ENCODE data around the gene B4GALT1. TPM values are rescaled to one million over a fixed set of nuclear protein-coding genes. Genes with fewer than 3 reads are reported as not detected.

The B4GALT1 gene
- total and polyA plus RNA-seq, 2 donors from 2014 or later: 33.0 to 163 TPM

GRCh38 chr9:33210006-33210715, 43.0 kb upstream of the B4GALT1 start:
- TF ChIP-seq CTCF (IDR thresholded peaks at IDR 0.05; ENCODE audit: borderline replicate concordance, extremely low read depth, insufficient read depth): no peak

GRCh38 chr9:33209394-33209793, 42.3 kb upstream of the B4GALT1 start:
- Histone ChIP-seq H3K4me1 (ENCODE audit: control insufficient read depth in 2 of 3, insufficient read depth in 2 of 3, low read depth in 1 of 3, low read length in 3 of 3) (no peaks in the 10 kb centered on the region), H3K9ac (ENCODE audit: low read length in 3 of 3) (no peak overlapping the region), H3K36me3 (ENCODE audit: control insufficient read depth in 2 of 3, insufficient read depth in 3 of 3, low read length in 3 of 3) (no peaks in the 10 kb centered on the region), H3K27me3 (ENCODE audit: control insufficient read depth, insufficient read depth, low read length) (no peaks in the 10 kb centered on the region), H3K27ac (ENCODE audit: low read depth in 2 of 2, low read length in 2 of 2) (no peak overlapping the region), H3K9me3 (ENCODE audit: control insufficient read depth in 2 of 3, insufficient read depth in 1 of 3, low read length in 3 of 3) (no peaks in the 10 kb centered on the region), H3K4me3 (ENCODE audit: low read length in 3 of 3) (no peak overlapping the region)
- intact Hi-C loops (cut with DNase I): no loop called here
- TF ChIP-seq CTCF (IDR thresholded peaks at IDR 0.05; ENCODE audit: borderline replicate concordance, extremely low read depth, insufficient read depth): no peak
- DNase-seq: no peak
- no peak for FAIRE-seq

More at GRCh38 chr9:33210006-33210715, 43.0 kb upstream of the B4GALT1 start:
- H3K9ac ChIP-seq (ENCODE audit: low read length in 3 of 3): no peak overlapping the region
- no peak for DNase-seq
- H3K27me3 ChIP-seq (ENCODE audit: control insufficient read depth, insufficient read depth, low read length): no peaks in the 10 kb centered on the region
- no peak overlapping the region for H3K4me3 ChIP-seq (ENCODE audit: low read length in 3 of 3)
- no peak overlapping the region for H3K27ac ChIP-seq (ENCODE audit: low read depth in 2 of 2, low read length in 2 of 2)
- no peaks in the 10 kb centered on the region for H3K36me3 ChIP-seq (ENCODE audit: control insufficient read depth in 2 of 3, insufficient read depth in 3 of 3, low read length in 3 of 3)
- intact Hi-C loops (cut with DNase I): no loop called here
- H3K9me3 ChIP-seq (ENCODE audit: control insufficient read depth in 2 of 3, insufficient read depth in 1 of 3, low read length in 3 of 3): no peaks in the 10 kb centered on the region
- no peaks in the 10 kb centered on the region for H3K4me1 ChIP-seq (ENCODE audit: control insufficient read depth in 2 of 3, insufficient read depth in 2 of 3, low read depth in 1 of 3, low read length in 3 of 3)
- FAIRE-seq: no peak

- H3K4me3 ChIP-seq (ENCODE audit: low read length in 3 of 3): no peak overlapping the region
- H3K9me3 ChIP-seq (ENCODE audit: control insufficient read depth in 2 of 3, insufficient read depth in 1 of 3, low read length in 3 of 3): no peaks in the 10 kb centered on the region
- no peaks in the 10 kb centered on the region for H3K27me3 ChIP-seq (ENCODE audit: control insufficient read depth, insufficient read depth, low read length)
- peak overlapping the region in 1 of 2 donors; percentile 24 for H3K27ac ChIP-seq (ENCODE audit: low read depth in 2 of 2, low read length in 2 of 2)
- no peak for FAIRE-seq
- no peaks in the 10 kb centered on the region for H3K4me1 ChIP-seq (ENCODE audit: control insufficient read depth in 2 of 3, insufficient read depth in 2 of 3, low read depth in 1 of 3, low read length in 3 of 3)
- no peak for TF ChIP-seq CTCF (IDR thresholded peaks at IDR 0.05; ENCODE audit: borderline replicate concordance, extremely low read depth, insufficient read depth)
- intact Hi-C loops (cut with DNase I): no loop called here
- no peaks in the 10 kb centered on the region for H3K36me3 ChIP-seq (ENCODE audit: control insufficient read depth in 2 of 3, insufficient read depth in 3 of 3, low read length in 3 of 3)
- H3K9ac ChIP-seq (ENCODE audit: low read length in 3 of 3): no peak overlapping the region
- peak in 1 of 5 donors; percentile 77 for DNase-seq
These were observed 35.5 kb upstream of the B4GALT1 start for GRCh38 chr9:33202552-33203201.
